HG03066 (cell line): ENCODE results near the gene PTGFRN.

Experiments
- ATAC-seq: cut with Tn5 transposase; IDR thresholded peaks from one replicate; pipeline ENCODE4 v1.9.1; 2021; ENCODE audit warnings: low read depth; ENCODE audit not compliant: unreplicated experiment

PTGFRN gene

GRCh38 chr1:117025568-117025967 lies 115.9 kb downstream of the PTGFRN start:
- no peak for ATAC-seq

- ATAC-seq = no peak
Measured at GRCh38 chr1:117026361-117026760, 116.6 kb downstream of the PTGFRN start.

- ATAC-seq = no peak
Measured at GRCh38 chr1:117029685-117030084, 120.0 kb downstream of the PTGFRN start.

GRCh38 chr1:117030271-117030877 lies 120.7 kb downstream of the PTGFRN start:
- ATAC-seq = no peak

- ATAC-seq = no peak
Measured at GRCh38 chr1:117032266-117032665, 122.5 kb downstream of the PTGFRN start.

GRCh38 chr1:117032681-117033539 lies 123.2 kb downstream of the PTGFRN start:
- no peak for ATAC-seq

- no peak for ATAC-seq
Measured at GRCh38 chr1:117033772-117034171, 124.1 kb downstream of the PTGFRN start.

GRCh38 chr1:117034791-117035290 lies 125.1 kb downstream of the PTGFRN start:
- no peak for ATAC-seq

- no peak for ATAC-seq
Measured at GRCh38 chr1:117036018-117036461, 126.3 kb downstream of the PTGFRN start.

GRCh38 chr1:117037802-117038201 lies 128.1 kb downstream of the PTGFRN start:
- no peak for ATAC-seq

- ATAC-seq = no peak
Measured at GRCh38 chr1:117038236-117038635, 128.5 kb downstream of the PTGFRN start.
